Liver (tissue), 3 donors: ENCODE results near the gene TDRD7.

ENCODE experiments used
- FOXA1 ChIP-seq: IDR thresholded peaks from 2 replicates; pipeline ENCODE4 v1.6.1; 2016; ENCODE audit warnings: antibody characterized with exemption
- GABPA ChIP-seq, 2 donors: IDR thresholded peaks in 1 of 2; conservative IDR thresholded peaks in 1 of 2; 2 replicates each; pipeline ENCODE4 v1.6.1; 2016; ENCODE audit warnings: antibody characterized with exemption in 2 of 2, mild to moderate bottlenecking in 1 of 2, moderate library complexity in 1 of 2
- HNF4A ChIP-seq, 2 donors: conservative IDR thresholded peaks; 2 replicates each; pipeline ENCODE4 v1.6.1; 2016; ENCODE audit warnings: antibody characterized with exemption in 2 of 2, mild to moderate bottlenecking in 2 of 2
- JUND ChIP-seq, 2 donors: IDR thresholded peaks; 2 replicates each; pipeline ENCODE4 v1.6.1; 2016; ENCODE audit warnings: antibody characterized with exemption in 2 of 2
- NR2F2 ChIP-seq: IDR thresholded peaks from 2 replicates; pipeline ENCODE4 v1.6.1; 2016; ENCODE audit warnings: antibody characterized with exemption
- RAD21 ChIP-seq, 2 donors: IDR thresholded peaks; 2 replicates each; pipeline ENCODE4 v1.6.1; 2016; ENCODE audit warnings: antibody characterized with exemption in 2 of 2, mild to moderate bottlenecking in 2 of 2
- RXRA ChIP-seq, 2 donors: IDR thresholded peaks; 2 replicates each; pipeline ENCODE4 v1.6.1; 2017 to 2018; ENCODE audit warnings: antibody characterized with exemption in 2 of 2, mild to moderate bottlenecking in 1 of 2
- TAF1 ChIP-seq: conservative IDR thresholded peaks from 2 replicates; pipeline ENCODE4 v1.6.1; 2016; ENCODE audit warnings: antibody characterized with exemption, mild to moderate bottlenecking
- YY1 ChIP-seq: IDR thresholded peaks from 2 replicates; pipeline ENCODE4 v1.6.1; 2016; ENCODE audit warnings: antibody characterized with exemption, mild to moderate bottlenecking
- TF ChIP-seq, protein P1 (sequence below): fragments of 150-350 bp; IDR thresholded peaks from 2 replicates; pipeline ENCODE4 v1.5.1; 2017; ENCODE audit warnings: improper control_type of control experiment, low read depth, low read length; ENCODE audit not compliant: missing input control
- TF ChIP-seq, protein P2 (sequence below): IDR thresholded peaks from 2 replicates; pipeline ENCODE4 v1.6.1; 2016; ENCODE audit warnings: antibody characterized with exemption
- donor health status: healthy.
- donor health status: healthy.

GRCh38 chr9:97536480-97536879, 124.6 kb downstream of the TDRD7 start:
- TF ChIP-seq, protein P1, sequence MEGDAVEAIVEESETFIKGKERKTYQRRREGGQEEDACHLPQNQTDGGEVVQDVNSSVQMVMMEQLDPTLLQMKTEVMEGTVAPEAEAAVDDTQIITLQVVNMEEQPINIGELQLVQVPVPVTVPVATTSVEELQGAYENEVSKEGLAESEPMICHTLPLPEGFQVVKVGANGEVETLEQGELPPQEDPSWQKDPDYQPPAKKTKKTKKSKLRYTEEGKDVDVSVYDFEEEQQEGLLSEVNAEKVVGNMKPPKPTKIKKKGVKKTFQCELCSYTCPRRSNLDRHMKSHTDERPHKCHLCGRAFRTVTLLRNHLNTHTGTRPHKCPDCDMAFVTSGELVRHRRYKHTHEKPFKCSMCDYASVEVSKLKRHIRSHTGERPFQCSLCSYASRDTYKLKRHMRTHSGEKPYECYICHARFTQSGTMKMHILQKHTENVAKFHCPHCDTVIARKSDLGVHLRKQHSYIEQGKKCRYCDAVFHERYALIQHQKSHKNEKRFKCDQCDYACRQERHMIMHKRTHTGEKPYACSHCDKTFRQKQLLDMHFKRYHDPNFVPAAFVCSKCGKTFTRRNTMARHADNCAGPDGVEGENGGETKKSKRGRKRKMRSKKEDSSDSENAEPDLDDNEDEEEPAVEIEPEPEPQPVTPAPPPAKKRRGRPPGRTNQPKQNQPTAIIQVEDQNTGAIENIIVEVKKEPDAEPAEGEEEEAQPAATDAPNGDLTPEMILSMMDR, result no peak
- TF ChIP-seq JUND (IDR thresholded peaks at IDR 0.05), result no peak
- TF ChIP-seq TAF1, result no peak
- no peak for TF ChIP-seq YY1
- no peak for TF ChIP-seq NR2F2
- TF ChIP-seq HNF4A (conservative IDR thresholded peaks at IDR 0.05), result no peak
- TF ChIP-seq RAD21 (IDR thresholded peaks at IDR 0.05), result no peak
- TF ChIP-seq GABPA (IDR thresholded peaks at IDR 0.05 in 1 of 2, conservative IDR thresholded peaks at IDR 0.05 in 1 of 2), result no peak
- no peak for TF ChIP-seq FOXA1
- TF ChIP-seq, protein P2, sequence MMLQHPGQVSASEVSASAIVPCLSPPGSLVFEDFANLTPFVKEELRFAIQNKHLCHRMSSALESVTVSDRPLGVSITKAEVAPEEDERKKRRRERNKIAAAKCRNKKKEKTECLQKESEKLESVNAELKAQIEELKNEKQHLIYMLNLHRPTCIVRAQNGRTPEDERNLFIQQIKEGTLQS, result no peak
- no peak for TF ChIP-seq RXRA (IDR thresholded peaks at IDR 0.05)
